Panc1 (cell line): ENCODE measurements around the gene S100A6.

Source experiments
- POLR2AphosphoS5 ChIP-seq: IDR thresholded peaks from 2 replicates; pipeline ENCODE4 v1.6.1; 2012; ENCODE audit warnings: mild to moderate bottlenecking, low read depth, low read length, moderate library complexity
- SIN3A ChIP-seq: IDR thresholded peaks from 2 replicates; pipeline ENCODE4 v1.6.1; 2012; ENCODE audit warnings: low read depth, mild to moderate bottlenecking, low read length, moderate library complexity, borderline replicate concordance; ENCODE audit not compliant: insufficient read depth
- TF ChIP-seq, protein P1 (sequence below): fragments of 450-650 bp; IDR thresholded peaks from 2 replicates; pipeline ENCODE4 v1.5.1; 2017; ENCODE audit warnings: mild to moderate bottlenecking
- TF ChIP-seq, protein P2 (sequence below), 2 experiments: IDR thresholded peaks; 2 replicates each; pipeline ENCODE4 v1.6.1; 2011 to 2012; ENCODE audit warnings: low read depth in 2 of 2, control low read depth in 1 of 2, low read length in 1 of 2, mild to moderate bottlenecking in 1 of 2, moderate library complexity in 1 of 2; ENCODE audit not compliant: insufficient read depth in 1 of 2

DNA sequence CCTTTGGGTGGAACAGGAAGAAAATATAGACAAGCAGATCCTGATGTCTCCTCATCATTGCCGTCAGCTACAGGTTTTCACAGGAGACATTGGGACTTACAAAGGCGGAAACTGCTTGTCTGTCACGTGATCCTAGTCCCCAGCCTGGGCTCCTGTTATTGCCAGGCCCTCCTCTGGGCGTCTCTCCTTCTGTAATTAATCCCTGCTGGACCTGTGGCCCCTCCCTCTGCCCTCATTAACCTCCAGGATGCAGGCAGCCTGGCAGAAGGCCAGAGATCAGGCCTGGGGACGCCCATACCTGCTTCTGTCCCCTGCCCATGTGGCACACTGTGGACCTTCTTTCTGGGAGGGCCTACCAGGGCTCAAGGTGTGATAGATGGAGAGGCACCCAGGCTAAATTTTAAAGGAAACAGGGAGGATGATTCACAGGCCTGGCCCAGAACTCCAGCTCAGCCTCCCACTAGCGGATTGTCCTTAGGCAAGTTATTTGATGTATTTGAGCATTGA is 2.6 kb upstream of the S100A6 start:
- TF ChIP-seq POLR2AphosphoS5 (no peak), SIN3A (no peak)
- TF ChIP-seq, protein P1, sequence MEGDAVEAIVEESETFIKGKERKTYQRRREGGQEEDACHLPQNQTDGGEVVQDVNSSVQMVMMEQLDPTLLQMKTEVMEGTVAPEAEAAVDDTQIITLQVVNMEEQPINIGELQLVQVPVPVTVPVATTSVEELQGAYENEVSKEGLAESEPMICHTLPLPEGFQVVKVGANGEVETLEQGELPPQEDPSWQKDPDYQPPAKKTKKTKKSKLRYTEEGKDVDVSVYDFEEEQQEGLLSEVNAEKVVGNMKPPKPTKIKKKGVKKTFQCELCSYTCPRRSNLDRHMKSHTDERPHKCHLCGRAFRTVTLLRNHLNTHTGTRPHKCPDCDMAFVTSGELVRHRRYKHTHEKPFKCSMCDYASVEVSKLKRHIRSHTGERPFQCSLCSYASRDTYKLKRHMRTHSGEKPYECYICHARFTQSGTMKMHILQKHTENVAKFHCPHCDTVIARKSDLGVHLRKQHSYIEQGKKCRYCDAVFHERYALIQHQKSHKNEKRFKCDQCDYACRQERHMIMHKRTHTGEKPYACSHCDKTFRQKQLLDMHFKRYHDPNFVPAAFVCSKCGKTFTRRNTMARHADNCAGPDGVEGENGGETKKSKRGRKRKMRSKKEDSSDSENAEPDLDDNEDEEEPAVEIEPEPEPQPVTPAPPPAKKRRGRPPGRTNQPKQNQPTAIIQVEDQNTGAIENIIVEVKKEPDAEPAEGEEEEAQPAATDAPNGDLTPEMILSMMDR: no peak
- TF ChIP-seq, protein P2, sequence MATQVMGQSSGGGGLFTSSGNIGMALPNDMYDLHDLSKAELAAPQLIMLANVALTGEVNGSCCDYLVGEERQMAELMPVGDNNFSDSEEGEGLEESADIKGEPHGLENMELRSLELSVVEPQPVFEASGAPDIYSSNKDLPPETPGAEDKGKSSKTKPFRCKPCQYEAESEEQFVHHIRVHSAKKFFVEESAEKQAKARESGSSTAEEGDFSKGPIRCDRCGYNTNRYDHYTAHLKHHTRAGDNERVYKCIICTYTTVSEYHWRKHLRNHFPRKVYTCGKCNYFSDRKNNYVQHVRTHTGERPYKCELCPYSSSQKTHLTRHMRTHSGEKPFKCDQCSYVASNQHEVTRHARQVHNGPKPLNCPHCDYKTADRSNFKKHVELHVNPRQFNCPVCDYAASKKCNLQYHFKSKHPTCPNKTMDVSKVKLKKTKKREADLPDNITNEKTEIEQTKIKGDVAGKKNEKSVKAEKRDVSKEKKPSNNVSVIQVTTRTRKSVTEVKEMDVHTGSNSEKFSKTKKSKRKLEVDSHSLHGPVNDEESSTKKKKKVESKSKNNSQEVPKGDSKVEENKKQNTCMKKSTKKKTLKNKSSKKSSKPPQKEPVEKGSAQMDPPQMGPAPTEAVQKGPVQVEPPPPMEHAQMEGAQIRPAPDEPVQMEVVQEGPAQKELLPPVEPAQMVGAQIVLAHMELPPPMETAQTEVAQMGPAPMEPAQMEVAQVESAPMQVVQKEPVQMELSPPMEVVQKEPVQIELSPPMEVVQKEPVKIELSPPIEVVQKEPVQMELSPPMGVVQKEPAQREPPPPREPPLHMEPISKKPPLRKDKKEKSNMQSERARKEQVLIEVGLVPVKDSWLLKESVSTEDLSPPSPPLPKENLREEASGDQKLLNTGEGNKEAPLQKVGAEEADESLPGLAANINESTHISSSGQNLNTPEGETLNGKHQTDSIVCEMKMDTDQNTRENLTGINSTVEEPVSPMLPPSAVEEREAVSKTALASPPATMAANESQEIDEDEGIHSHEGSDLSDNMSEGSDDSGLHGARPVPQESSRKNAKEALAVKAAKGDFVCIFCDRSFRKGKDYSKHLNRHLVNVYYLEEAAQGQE (IDR thresholded peaks at IDR 0.05; ENCODE audit: insufficient read depth in 1 of 2, low read depth in 2 of 2, low read length in 1 of 2): no peak
